AG04450 (cell line): ENCODE results near the gene SCAI. TPM values are rescaled to one million over a fixed set of nuclear protein-coding genes. Genes with fewer than 3 reads are reported as not detected.

Source experiments
- CTCF ChIA-PET: fragments of 300-600, 350-600 bp; formaldehyde crosslinking; extraction: SDS; loops from one replicate; lab custom pipeline; 2022; ENCODE audit warnings: antibody characterized with exemption, inconsistent platforms; lab: Charles Lee
- POLR2A ChIA-PET: fragments of 350-600 bp; formaldehyde crosslinking; extraction: SDS; loops from one replicate; lab custom pipeline; 2021; ENCODE audit warnings: antibody characterized with exemption, inconsistent platforms; lab: Yijun Ruan, JAX
- DNase-seq: peaks from one replicate; pipeline ENCODE4 v3.0.0-alpha.2; 2011; ENCODE audit warnings: low read depth, low spot score
- H3K27ac ChIP-seq: one replicate; pipeline ENCODE4 v1.5.1; 2012; ENCODE audit warnings: low read depth, low read length, control low read depth
- H3K27me3 ChIP-seq: one replicate; pipeline ENCODE4 v1.6.0; 2012; ENCODE audit warnings: low read length; ENCODE audit not compliant: control insufficient read depth, insufficient read depth
- H3K4me3 ChIP-seq: 2 replicates; pipeline ENCODE4 v1.5.1; 2011; ENCODE audit warnings: mild to moderate bottlenecking, low read depth, low read length, control low read depth
- H3K9me3 ChIP-seq: 2 replicates; pipeline ENCODE4 v1.5.1; 2012; ENCODE audit warnings: low read length; ENCODE audit not compliant: control insufficient read depth, insufficient read depth
- CTCF ChIP-seq: IDR thresholded peaks from 2 replicates; pipeline ENCODE4 v1.5.1; 2011; ENCODE audit warnings: low read depth, low read length, control low read depth, inconsistent platforms
- polyA plus RNA-seq: library from polyadenylated mRNA; depleted of rRNA; stranded (reverse); fragments of >200 nt; gene quantifications from 2 replicates; pipeline ENCODE4 v1.2.3, GENCODE V29; 2011

SCAI gene
- polyA plus RNA-seq, 1 experiment, result 13.9 TPM

GRCh38 chr9:124914753-124915405 is 228.4 kb downstream of the SCAI start:
- ChIA-PET CTCF (no interaction called here), POLR2A (no interaction called here)
- Histone ChIP-seq H3K27me3 (no peaks in the 10 kb centered on the region), H3K4me3 (no peak overlapping the region), H3K9me3 (no peaks in the 10 kb centered on the region), H3K27ac (no peak overlapping the region)
- TF ChIP-seq CTCF, result no peak
- no peak for DNase-seq

GRCh38 chr9:124913378-124913777 is 229.9 kb downstream of the SCAI start:
- ChIA-PET POLR2A (no interaction called here), CTCF (no interaction called here)
- Histone ChIP-seq H3K4me3 (no peak overlapping the region), H3K9me3 (no peaks in the 10 kb centered on the region), H3K27me3 (no peaks in the 10 kb centered on the region), H3K27ac (no peak overlapping the region)
- no peak for TF ChIP-seq CTCF
- DNase-seq, result no peak

GRCh38 chr9:124911766-124912165 is 231.6 kb downstream of the SCAI start:
- no peaks in the 10 kb centered on the region for H3K9me3 ChIP-seq
- CTCF ChIA-PET, result no interaction called here
- H3K4me3 ChIP-seq, result no peak overlapping the region
- TF ChIP-seq CTCF, result no peak
- H3K27me3 ChIP-seq, result no peaks in the 10 kb centered on the region
- no peak overlapping the region for H3K27ac ChIP-seq
- DNase-seq, result no peak
- POLR2A ChIA-PET, result no interaction called here

- POLR2A ChIA-PET, result interaction anchor here (0.6 kb wide), 1 partner anchor 9 kb away, joined by 3 read pairs; no protein-coding TSS in a partner anchor
- no peak overlapping the region for H3K27ac ChIP-seq
- H3K4me3 ChIP-seq, result no peak overlapping the region
- CTCF ChIA-PET, result no interaction called here
- no peak for TF ChIP-seq CTCF
- DNase-seq, result no peak
- no peaks in the 10 kb centered on the region for H3K9me3 ChIP-seq
- H3K27me3 ChIP-seq, result no peaks in the 10 kb centered on the region
Observed at GRCh38 chr9:124908098-124908497, 235.2 kb downstream of the SCAI start.

GRCh38 chr9:124906966-124907365 is 236.4 kb downstream of the SCAI start:
- H3K4me3 ChIP-seq, result no peak overlapping the region
- no peak for TF ChIP-seq CTCF
- H3K27me3 ChIP-seq, result no peaks in the 10 kb centered on the region
- no peak overlapping the region for H3K27ac ChIP-seq
- DNase-seq, result no peak
- POLR2A ChIA-PET, result no interaction called here
- no peaks in the 10 kb centered on the region for H3K9me3 ChIP-seq
- CTCF ChIA-PET, result no interaction called here
